Measurements from ENCODE around the gene ZNF618. TPM values are rescaled to one million over a fixed set of nuclear protein-coding genes. Genes with fewer than 3 reads are reported as not detected.

The ZNF618 gene
- total RNA-seq, 1 donor from 2014 or later: 12.1 TPM

DNA sequence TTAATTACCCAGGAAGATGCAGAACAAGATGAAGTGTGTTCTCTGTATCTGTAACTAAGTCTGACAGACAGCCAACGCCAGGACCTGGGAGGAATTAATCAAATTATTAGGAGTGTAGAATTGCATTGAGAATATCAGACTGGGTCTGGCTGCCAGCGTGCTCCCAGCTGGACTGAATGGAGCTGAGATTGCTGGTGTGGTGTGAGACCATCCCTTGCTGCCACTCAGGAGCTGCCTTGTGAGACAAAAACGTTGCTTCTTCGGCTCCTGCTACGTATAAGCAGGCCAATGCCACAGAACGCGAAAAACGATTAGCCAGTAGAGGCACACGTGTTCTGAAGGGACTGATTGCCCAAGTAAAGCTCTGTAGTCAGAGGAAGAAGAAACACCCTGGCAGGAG, 135.2 kb downstream of the ZNF618 start:
- TF ChIP-seq, protein P1, sequence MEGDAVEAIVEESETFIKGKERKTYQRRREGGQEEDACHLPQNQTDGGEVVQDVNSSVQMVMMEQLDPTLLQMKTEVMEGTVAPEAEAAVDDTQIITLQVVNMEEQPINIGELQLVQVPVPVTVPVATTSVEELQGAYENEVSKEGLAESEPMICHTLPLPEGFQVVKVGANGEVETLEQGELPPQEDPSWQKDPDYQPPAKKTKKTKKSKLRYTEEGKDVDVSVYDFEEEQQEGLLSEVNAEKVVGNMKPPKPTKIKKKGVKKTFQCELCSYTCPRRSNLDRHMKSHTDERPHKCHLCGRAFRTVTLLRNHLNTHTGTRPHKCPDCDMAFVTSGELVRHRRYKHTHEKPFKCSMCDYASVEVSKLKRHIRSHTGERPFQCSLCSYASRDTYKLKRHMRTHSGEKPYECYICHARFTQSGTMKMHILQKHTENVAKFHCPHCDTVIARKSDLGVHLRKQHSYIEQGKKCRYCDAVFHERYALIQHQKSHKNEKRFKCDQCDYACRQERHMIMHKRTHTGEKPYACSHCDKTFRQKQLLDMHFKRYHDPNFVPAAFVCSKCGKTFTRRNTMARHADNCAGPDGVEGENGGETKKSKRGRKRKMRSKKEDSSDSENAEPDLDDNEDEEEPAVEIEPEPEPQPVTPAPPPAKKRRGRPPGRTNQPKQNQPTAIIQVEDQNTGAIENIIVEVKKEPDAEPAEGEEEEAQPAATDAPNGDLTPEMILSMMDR (IDR thresholded peaks at IDR 0.05; ENCODE audit: insufficient read depth, low read length, poor library complexity, severe bottlenecking): no peak
- Histone ChIP-seq H3K36me3 (ENCODE audit: control insufficient read depth, insufficient read depth, low read length) (no peaks in the 10 kb centered on the region), H3K27me3 (ENCODE audit: control insufficient read depth, insufficient read depth, low read length) (no peaks in the 10 kb centered on the region), H3K4me3 (ENCODE audit: low read depth, low read length) (no peak overlapping the region)
- DNase-seq (ENCODE audit: low read depth): no peak

DNA sequence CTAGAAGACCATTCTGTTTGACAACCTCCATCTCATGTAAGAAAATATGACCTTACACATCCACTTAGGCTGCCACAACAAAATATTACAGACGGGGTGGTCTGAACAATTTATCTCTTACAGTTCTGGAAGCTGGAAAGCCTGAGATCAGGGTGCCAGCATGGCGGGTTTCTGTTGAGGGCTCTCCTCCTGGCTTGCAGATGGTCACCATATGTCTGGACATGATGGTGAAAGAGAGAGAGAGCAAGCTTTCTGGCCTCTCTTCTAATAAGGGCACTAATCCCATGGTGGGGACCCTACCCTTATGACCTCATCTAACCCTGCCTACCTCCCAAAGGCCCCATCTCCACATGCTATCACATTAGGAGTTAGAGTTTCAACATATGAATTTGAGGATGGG, 136.0 kb downstream of the ZNF618 start:
- TF ChIP-seq, protein P1 (IDR thresholded peaks at IDR 0.05; ENCODE audit: insufficient read depth, low read length, poor library complexity, severe bottlenecking): no peak
- Histone ChIP-seq H3K36me3 (ENCODE audit: control insufficient read depth, insufficient read depth, low read length) (no peaks in the 10 kb centered on the region), H3K27me3 (ENCODE audit: control insufficient read depth, insufficient read depth, low read length) (no peaks in the 10 kb centered on the region), H3K4me3 (ENCODE audit: low read depth, low read length) (no peak overlapping the region)
- no peak for DNase-seq (ENCODE audit: low read depth)

DNA sequence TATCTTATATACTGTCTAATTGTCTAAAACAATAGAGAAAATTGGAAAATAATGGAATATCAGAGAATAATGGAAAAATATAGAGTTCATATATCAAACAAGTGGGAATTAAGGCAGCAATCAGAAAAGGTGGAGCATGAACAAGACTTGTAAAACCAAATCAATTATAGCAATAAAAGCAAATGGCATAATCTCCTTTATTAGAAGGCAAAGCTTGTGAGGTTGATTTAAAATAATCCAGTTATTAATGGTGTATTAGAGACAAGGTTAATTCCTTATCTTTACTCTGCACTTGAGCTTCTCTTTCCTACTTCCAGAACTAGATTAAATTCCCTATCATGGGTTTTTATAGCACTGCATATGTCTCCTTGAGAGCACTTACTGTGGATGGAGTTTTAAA, 137.9 kb downstream of the ZNF618 start:
- Histone ChIP-seq H3K4me3 (ENCODE audit: low read depth, low read length) (no peak overlapping the region), H3K27me3 (ENCODE audit: control insufficient read depth, insufficient read depth, low read length) (no peaks in the 10 kb centered on the region), H3K36me3 (ENCODE audit: control insufficient read depth, insufficient read depth, low read length) (peaks cover 3% of the 10 kb centered on the region)
- no peak for DNase-seq (ENCODE audit: low read depth)
- TF ChIP-seq, protein P1 (IDR thresholded peaks at IDR 0.05; ENCODE audit: insufficient read depth, low read length, poor library complexity, severe bottlenecking): no peak

DNA sequence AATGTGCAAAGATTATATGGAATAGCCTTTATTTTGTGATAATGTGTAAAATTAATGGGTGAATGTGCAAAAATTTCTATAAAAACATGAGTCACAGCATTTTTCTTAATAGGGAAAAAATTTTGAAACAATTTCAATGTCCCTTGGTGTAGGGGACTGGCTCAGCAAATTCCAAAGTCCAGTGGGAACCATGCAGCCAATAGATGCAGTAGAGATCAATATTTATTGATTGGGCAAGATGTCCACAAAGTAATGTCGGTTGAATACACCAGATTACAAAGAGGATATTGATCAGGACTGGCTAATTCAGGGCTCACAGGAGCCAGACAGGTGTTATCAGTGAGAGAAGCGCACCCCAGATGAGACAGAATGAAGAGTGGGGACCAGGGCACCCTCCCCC, 139.5 kb downstream of the ZNF618 start:
- no peak overlapping the region for H3K4me3 ChIP-seq (ENCODE audit: low read depth, low read length)
- peaks cover 3% of the 10 kb centered on the region for H3K36me3 ChIP-seq (ENCODE audit: control insufficient read depth, insufficient read depth, low read length)
- TF ChIP-seq, protein P1 (IDR thresholded peaks at IDR 0.05; ENCODE audit: insufficient read depth, low read length, poor library complexity, severe bottlenecking): no peak
- no peak for DNase-seq (ENCODE audit: low read depth)
- no peaks in the 10 kb centered on the region for H3K27me3 ChIP-seq (ENCODE audit: control insufficient read depth, insufficient read depth, low read length)

DNA sequence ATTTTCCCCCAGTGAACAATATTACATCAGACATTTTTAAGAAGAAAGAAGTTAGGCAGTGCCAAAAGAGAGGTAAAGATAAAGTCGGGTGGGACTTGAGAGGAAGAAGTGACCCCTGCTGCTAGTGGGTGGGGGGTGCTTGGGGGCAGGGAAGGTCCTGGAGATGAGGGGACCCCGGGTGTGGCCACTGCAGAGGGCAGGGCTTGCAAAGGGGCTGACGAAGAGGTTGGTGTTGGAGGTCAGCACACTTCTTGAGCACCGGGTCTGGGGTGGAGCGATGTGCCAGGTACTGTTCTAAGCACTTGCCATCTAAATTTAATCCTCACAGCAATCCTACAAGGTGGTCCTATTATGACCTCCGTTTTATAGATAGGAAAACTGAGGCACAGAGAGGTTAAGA, 140.0 kb downstream of the ZNF618 start:
- peaks cover 3% of the 10 kb centered on the region for H3K36me3 ChIP-seq (ENCODE audit: control insufficient read depth, insufficient read depth, low read length)
- TF ChIP-seq, protein P1 (IDR thresholded peaks at IDR 0.05; ENCODE audit: insufficient read depth, low read length, poor library complexity, severe bottlenecking): no peak
- DNase-seq (ENCODE audit: low read depth): no peak
- no peaks in the 10 kb centered on the region for H3K27me3 ChIP-seq (ENCODE audit: control insufficient read depth, insufficient read depth, low read length)
- no peak overlapping the region for H3K4me3 ChIP-seq (ENCODE audit: low read depth, low read length)

DNA sequence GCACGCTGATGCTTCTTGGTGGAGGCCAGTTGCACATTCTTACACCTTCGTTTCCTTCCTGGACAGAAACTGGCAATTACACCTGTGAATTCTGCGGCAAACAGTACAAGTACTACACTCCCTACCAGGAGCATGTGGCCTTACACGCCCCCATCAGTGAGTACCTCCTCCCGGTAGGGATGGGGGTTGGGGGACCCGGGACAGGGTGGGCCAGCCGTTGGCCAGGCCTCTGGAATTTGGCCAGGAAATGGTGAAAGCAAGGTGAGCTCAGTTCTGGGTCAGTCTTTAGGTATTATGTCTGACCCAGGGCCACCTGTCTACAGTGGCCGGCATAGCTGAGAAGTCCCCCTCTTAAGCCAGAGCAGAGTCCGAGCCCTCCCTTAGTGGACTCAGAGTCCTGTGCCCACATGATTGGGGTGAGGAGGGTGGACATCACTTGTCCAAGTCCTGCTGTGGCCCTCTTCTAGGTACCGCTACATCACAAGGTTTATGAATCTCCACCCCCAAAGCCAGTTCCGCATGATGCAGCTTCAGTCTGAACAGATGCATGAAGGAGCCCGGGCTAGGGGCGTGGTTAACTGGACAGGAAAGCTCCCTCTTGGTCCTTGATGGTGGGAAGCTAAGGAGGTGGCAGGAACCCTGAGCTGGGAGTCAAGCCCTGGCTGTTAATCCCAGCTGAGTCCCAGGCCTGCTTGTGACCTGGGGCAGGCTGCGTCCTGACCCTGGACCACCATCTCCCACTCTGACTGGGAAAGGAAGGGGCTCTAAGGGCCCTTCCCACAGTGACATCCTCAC, 140.7 kb downstream of the ZNF618 start:
- Histone ChIP-seq H3K27me3 (ENCODE audit: control insufficient read depth, insufficient read depth, low read length) (no peaks in the 10 kb centered on the region), H3K4me3 (ENCODE audit: low read depth, low read length) (no peak overlapping the region), H3K36me3 (ENCODE audit: control insufficient read depth, insufficient read depth, low read length) (peaks cover 3% of the 10 kb centered on the region)
- no peak for DNase-seq (ENCODE audit: low read depth)
- TF ChIP-seq, protein P1 (IDR thresholded peaks at IDR 0.05; ENCODE audit: insufficient read depth, low read length, poor library complexity, severe bottlenecking): no peak

Data from kidney epithelial cell (primary cell).